Astrocyte (in vitro differentiated cells and primary cell): ENCODE results near the gene CHCHD6. TPM values are rescaled to one million over a fixed set of nuclear protein-coding genes. Genes with fewer than 3 reads are reported as not detected.

Experiments used
- DNase-seq: peaks from one replicate; pipeline ENCODE4 v3.0.0-alpha.2; 2010; ENCODE audit warnings: low read depth
- FAIRE-seq: peaks from 2 replicates; lab custom pipeline; 2011; peaks lifted over from hg19 to GRCh38; lab: Jason Lieb, UNC
- H2AFZ ChIP-seq: 2 replicates; pipeline ENCODE4 v1.6.0; 2012; ENCODE audit warnings: low read depth, low read length, inconsistent platforms
- H3K27ac ChIP-seq: 2 replicates; pipeline ENCODE4 v1.5.1; 2011; ENCODE audit warnings: low read depth, low read length, inconsistent platforms
- H3K27me3 ChIP-seq: 2 replicates; pipeline ENCODE4 v1.6.0; 2011; ENCODE audit warnings: low read length, inconsistent platforms; ENCODE audit not compliant: insufficient read depth
- H3K36me3 ChIP-seq: 2 replicates; pipeline ENCODE4 v1.5.1; 2011; ENCODE audit warnings: low read length, inconsistent platforms; ENCODE audit not compliant: insufficient read depth
- H3K4me1 ChIP-seq: 2 replicates; pipeline ENCODE4 v1.5.1; 2011; ENCODE audit warnings: low read length, inconsistent platforms; ENCODE audit not compliant: insufficient read depth
- H3K4me2 ChIP-seq: 2 replicates; pipeline ENCODE4 v1.6.0; 2012; ENCODE audit warnings: low read length, inconsistent platforms
- H3K4me3 ChIP-seq: 2 replicates; pipeline ENCODE4 v1.5.1; 2011; ENCODE audit warnings: low read depth, mild to moderate bottlenecking, low read length, inconsistent platforms; ENCODE audit not compliant: insufficient read depth
- H3K79me2 ChIP-seq: 2 replicates; pipeline ENCODE4 v1.6.0; 2012; ENCODE audit warnings: mild to moderate bottlenecking, low read length, inconsistent platforms; ENCODE audit not compliant: insufficient read depth
- H3K9ac ChIP-seq: 2 replicates; pipeline ENCODE4 v1.6.0; 2012; ENCODE audit warnings: mild to moderate bottlenecking, low read length, inconsistent platforms
- H3K9me3 ChIP-seq: 2 replicates; pipeline ENCODE4 v1.5.1; 2012; ENCODE audit warnings: low read depth, mild to moderate bottlenecking, low read length, inconsistent platforms; ENCODE audit not compliant: insufficient read depth
- H4K20me1 ChIP-seq: 2 replicates; pipeline ENCODE4 v1.6.0; 2012; ENCODE audit warnings: low read length, inconsistent platforms; ENCODE audit not compliant: insufficient read depth
- H3K27ac Mint-ChIP-seq: one replicate; pipeline ENCODE4 v1.8.0; 2021; ENCODE audit warnings: mild to moderate bottlenecking, mixed read lengths; ENCODE audit not compliant: unreplicated experiment
- H3K27me3 Mint-ChIP-seq: one replicate; pipeline ENCODE4 v1.8.0; 2021; ENCODE audit warnings: low read depth, mixed read lengths; ENCODE audit not compliant: unreplicated experiment
- H3K36me3 Mint-ChIP-seq: one replicate; pipeline ENCODE4 v1.8.0; 2021; ENCODE audit warnings: low read depth, mixed read lengths; ENCODE audit not compliant: unreplicated experiment
- H3K4me1 Mint-ChIP-seq: one replicate; pipeline ENCODE4 v1.8.0; 2021; ENCODE audit warnings: low read depth, mixed read lengths; ENCODE audit not compliant: unreplicated experiment
- H3K4me3 Mint-ChIP-seq: one replicate; pipeline ENCODE4 v1.8.0; 2021; ENCODE audit warnings: mild to moderate bottlenecking, moderate library complexity, mixed read lengths; ENCODE audit not compliant: unreplicated experiment
- H3K9me3 Mint-ChIP-seq: one replicate; pipeline ENCODE4 v1.8.0; 2021; ENCODE audit warnings: mild to moderate bottlenecking, mixed read lengths; ENCODE audit not compliant: unreplicated experiment
- CTCF ChIP-seq: IDR thresholded peaks from 2 replicates; pipeline ENCODE4 v1.5.1; 2011; ENCODE audit warnings: low read depth, mild to moderate bottlenecking, inconsistent platforms, low read length, moderate library complexity; ENCODE audit not compliant: insufficient read depth
- EZH2 ChIP-seq: IDR thresholded peaks from 2 replicates; pipeline ENCODE4 v1.6.1; 2012; ENCODE audit warnings: mild to moderate bottlenecking, low read length, inconsistent platforms; ENCODE audit not compliant: insufficient read depth
- total RNA-seq: library from RNA; stranded (reverse); gene quantifications from 2 replicates; pipeline ENCODE4 v1.2.1, GENCODE V29; 2021

CHCHD6 gene
- total RNA-seq, 1 donor from 2014 or later, result 21.1 TPM

DNA sequence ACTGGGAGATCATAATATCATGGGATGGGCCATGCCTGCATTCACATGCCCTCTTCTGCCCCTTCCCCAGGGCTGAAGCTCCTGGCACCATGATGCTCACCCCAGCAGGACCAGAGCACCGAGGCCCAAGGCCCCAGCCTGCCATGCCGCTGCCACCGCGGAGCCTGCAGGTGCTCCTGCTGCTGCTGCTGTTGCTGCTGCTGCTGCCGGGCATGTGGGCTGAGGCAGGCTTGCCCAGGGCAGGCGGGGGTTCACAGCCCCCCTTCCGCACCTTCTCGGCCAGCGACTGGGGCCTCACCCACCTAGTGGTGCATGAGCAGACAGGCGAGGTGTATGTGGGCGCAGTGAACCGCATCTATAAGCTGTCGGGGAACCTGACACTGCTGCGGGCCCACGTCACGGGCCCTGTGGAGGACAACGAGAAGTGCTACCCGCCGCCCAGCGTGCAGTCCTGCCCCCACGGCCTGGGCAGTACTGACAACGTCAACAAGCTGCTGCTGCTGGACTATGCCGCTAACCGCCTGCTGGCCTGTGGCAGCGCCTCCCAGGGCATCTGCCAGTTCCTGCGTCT is 284.5 kb downstream of the CHCHD6 start:
- Histone ChIP-seq H3K79me2 (peaks cover 100% of the 10 kb centered on the region), H4K20me1 (peaks cover 98% of the 10 kb centered on the region)
- FAIRE-seq, result no peak

GRCh38 chr3:126989316-126990023 is 285.4 kb downstream of the CHCHD6 start:
- Histone ChIP-seq H3K79me2 (peaks cover 100% of the 10 kb centered on the region), H3K4me1 (peaks cover 17% of the 10 kb centered on the region), H3K27ac (no peak overlapping the region), H3K36me3 (no peaks in the 10 kb centered on the region), H2AFZ (no peak overlapping the region), H3K9me3 (no peaks in the 10 kb centered on the region), H3K27me3 (no peaks in the 10 kb centered on the region), H4K20me1 (peaks cover 99% of the 10 kb centered on the region), H3K9ac (no peak overlapping the region), H3K4me3 (no peak overlapping the region), H3K4me2 (no peak overlapping the region)
- TF ChIP-seq CTCF (no peak), EZH2 (no peak)
- no peaks in the 10 kb centered on the region for H3K27me3 Mint-ChIP-seq
- no peak overlapping the region for H3K27ac Mint-ChIP-seq
- H3K4me3 Mint-ChIP-seq, result no peak overlapping the region
- peaks cover 3% of the 10 kb centered on the region for H3K36me3 Mint-ChIP-seq
- DNase-seq (no peak), FAIRE-seq (no peak)
- peaks cover 1% of the 10 kb centered on the region for H3K4me1 Mint-ChIP-seq
- no peaks in the 10 kb centered on the region for H3K9me3 Mint-ChIP-seq

More for the DNA sequence above, 284.5 kb downstream of the CHCHD6 start:
- H3K27ac Mint-ChIP-seq, result no peak overlapping the region
- Histone ChIP-seq H3K36me3 (no peaks in the 10 kb centered on the region), H3K27ac (no peak overlapping the region), H3K9ac (no peak overlapping the region), H3K4me3 (no peak overlapping the region), H2AFZ (no peak overlapping the region), H3K27me3 (no peaks in the 10 kb centered on the region), H3K4me1 (peaks cover 23% of the 10 kb centered on the region), H3K4me2 (no peak overlapping the region), H3K9me3 (no peaks in the 10 kb centered on the region)
- no peak overlapping the region for H3K4me3 Mint-ChIP-seq
- peaks cover 1% of the 10 kb centered on the region for H3K4me1 Mint-ChIP-seq
- no peak for DNase-seq
- no peaks in the 10 kb centered on the region for H3K27me3 Mint-ChIP-seq
- peaks cover 3% of the 10 kb centered on the region for H3K36me3 Mint-ChIP-seq
- no peaks in the 10 kb centered on the region for H3K9me3 Mint-ChIP-seq
- TF ChIP-seq EZH2 (no peak), CTCF (no peak)
